Lower lobe of right lung (tissue), 2 donors: ENCODE data around the gene COLGALT1. TPM values are rescaled to one million over a fixed set of nuclear protein-coding genes. Genes with fewer than 3 reads are reported as not detected.

Source experiments
- ATAC-seq, 2 donors: fragments of 200-7000 bp; cut with Tn5 transposase; one replicate each; pipeline ENCODE4 v1.9.1; 2020 to 2022; ENCODE audit warnings: mild to moderate bottlenecking in 2 of 2, moderate library complexity in 2 of 2
- DNase-seq: peaks from one replicate; pipeline ENCODE4 v3.0.0-alpha.2; 2020
- H3K27ac ChIP-seq: fragments of 200-600 bp; one replicate; pipeline ENCODE4 v1.8.0; 2022
- H3K27me3 ChIP-seq: fragments of 200-600 bp; one replicate; pipeline ENCODE4 v1.8.0; 2022; ENCODE audit warnings: low read depth
- H3K36me3 ChIP-seq: fragments of 200-600 bp; one replicate; pipeline ENCODE4 v1.8.0; 2022; ENCODE audit warnings: mild to moderate bottlenecking
- H3K4me1 ChIP-seq: fragments of 200-600 bp; one replicate; pipeline ENCODE4 v1.8.0; 2022
- H3K4me3 ChIP-seq: fragments of 200-600 bp; one replicate; pipeline ENCODE4 v1.8.0; 2022; ENCODE audit warnings: mild to moderate bottlenecking
- H3K9me3 ChIP-seq: fragments of 200-600 bp; one replicate; pipeline ENCODE4 v1.8.0; 2022
- intact Hi-C: fragments of 100-400 bp; cut with DNase I; formaldehyde crosslinking; loops from one replicate; pipeline ENCODE4 v1.11.0; 2022
- total RNA-seq: library from RNA; stranded (reverse); fragmentation: NEBNext Ultra II Directional; extraction: Animal tissue kit (Norgen Biotek cat#: 25700); gene quantifications from one replicate; pipeline ENCODE4 v1.2.1, GENCODE V29; 2021
- TF ChIP-seq, protein P1 (sequence below): fragments of 200-600 bp; IDR thresholded peaks from one replicate; pipeline ENCODE4 v1.8.0; 2022; ENCODE audit warnings: antibody characterized with exemption, mild to moderate bottlenecking
- donor health status: DM: no; HTN: yes; CAD: no; lungs with severe emphysema.

Gene COLGALT1
- total RNA-seq, 1 donor from 2014 or later = 142 TPM

DNA sequence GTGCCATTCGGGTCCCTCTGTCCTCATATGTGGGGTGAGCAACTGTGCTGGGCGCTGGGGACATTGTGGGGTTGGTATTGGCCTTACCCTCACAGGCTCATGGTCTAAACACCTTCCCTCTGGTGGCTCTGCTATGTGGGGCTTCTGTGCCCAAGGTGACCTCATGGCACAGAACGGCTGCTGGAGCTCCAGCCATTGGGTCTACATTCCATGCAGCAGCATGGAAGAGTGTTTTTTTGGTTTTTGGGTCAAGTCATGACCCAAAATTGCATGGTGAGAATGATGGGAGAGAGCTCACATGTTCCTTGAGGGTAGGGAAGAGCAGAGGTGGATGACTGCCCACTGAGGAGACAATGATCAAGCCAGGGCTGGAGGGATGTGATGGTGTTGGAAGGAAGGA lies 26.8 kb upstream of the COLGALT1 start:
- Histone ChIP-seq H3K4me1 (peaks cover 8% of the 10 kb centered on the region), H3K9me3 (no peaks in the 10 kb centered on the region), H3K36me3 (no peaks in the 10 kb centered on the region), H3K27me3 (peaks cover 14% of the 10 kb centered on the region), H3K4me3 (no peak overlapping the region), H3K27ac (no peak overlapping the region)
- TF ChIP-seq, protein P1, sequence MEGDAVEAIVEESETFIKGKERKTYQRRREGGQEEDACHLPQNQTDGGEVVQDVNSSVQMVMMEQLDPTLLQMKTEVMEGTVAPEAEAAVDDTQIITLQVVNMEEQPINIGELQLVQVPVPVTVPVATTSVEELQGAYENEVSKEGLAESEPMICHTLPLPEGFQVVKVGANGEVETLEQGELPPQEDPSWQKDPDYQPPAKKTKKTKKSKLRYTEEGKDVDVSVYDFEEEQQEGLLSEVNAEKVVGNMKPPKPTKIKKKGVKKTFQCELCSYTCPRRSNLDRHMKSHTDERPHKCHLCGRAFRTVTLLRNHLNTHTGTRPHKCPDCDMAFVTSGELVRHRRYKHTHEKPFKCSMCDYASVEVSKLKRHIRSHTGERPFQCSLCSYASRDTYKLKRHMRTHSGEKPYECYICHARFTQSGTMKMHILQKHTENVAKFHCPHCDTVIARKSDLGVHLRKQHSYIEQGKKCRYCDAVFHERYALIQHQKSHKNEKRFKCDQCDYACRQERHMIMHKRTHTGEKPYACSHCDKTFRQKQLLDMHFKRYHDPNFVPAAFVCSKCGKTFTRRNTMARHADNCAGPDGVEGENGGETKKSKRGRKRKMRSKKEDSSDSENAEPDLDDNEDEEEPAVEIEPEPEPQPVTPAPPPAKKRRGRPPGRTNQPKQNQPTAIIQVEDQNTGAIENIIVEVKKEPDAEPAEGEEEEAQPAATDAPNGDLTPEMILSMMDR = no peak
- no peak for ATAC-seq
- DNase-seq = no peak
- intact Hi-C loops = no loop called here

DNA sequence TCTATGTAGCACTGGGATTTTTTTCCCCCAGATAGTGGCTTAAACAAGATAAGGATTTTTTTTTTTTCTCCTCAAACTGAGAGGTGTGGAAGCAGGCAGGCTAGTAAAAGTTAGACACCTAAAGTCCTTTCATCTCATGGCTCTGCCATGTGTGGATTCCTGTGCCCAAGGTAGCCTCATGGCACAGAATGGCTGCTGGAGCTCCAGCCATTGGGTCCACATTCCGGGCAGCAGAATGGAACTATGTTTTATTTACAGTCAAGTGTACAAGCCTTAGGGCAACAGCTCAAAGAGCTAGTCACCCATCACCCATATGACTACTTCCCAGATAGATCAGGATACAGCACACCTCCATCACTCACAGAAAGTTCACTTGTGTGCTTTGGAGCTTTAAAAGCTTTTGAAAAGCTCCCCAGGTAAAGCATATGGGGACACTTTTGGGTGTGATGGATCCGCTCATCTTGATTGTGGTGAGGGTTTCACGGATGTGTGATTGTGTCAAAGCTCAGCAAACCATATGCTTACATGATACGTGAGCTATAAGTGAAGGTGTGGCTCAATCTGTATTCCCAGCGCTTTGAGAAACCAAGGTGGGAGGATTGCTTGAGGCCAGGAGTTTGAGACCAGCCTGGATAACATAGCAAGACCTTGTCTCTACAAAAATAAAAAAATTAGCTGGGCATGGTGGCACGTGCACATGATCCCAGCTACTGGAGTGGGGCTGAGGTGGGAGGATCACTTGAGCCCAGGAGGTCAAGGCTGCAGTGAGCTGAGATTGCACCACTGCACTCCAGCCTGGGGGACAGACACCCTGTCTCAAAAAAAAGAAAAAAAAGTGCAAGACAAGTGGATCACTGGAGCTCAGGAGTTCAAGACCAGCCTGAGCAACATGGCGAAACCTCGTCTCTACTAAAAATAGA lies 25.9 kb upstream of the COLGALT1 start:
- peaks cover 14% of the 10 kb centered on the region for H3K27me3 ChIP-seq
- H3K36me3 ChIP-seq = no peaks in the 10 kb centered on the region
- H3K9me3 ChIP-seq = no peaks in the 10 kb centered on the region
- H3K4me3 ChIP-seq = no peak overlapping the region
- TF ChIP-seq, protein P1 = no peak
- ATAC-seq (no peak), DNase-seq (no peak)
- H3K4me1 ChIP-seq = no peaks in the 10 kb centered on the region
- H3K27ac ChIP-seq = no peak overlapping the region
- intact Hi-C loops = no loop called here

DNA sequence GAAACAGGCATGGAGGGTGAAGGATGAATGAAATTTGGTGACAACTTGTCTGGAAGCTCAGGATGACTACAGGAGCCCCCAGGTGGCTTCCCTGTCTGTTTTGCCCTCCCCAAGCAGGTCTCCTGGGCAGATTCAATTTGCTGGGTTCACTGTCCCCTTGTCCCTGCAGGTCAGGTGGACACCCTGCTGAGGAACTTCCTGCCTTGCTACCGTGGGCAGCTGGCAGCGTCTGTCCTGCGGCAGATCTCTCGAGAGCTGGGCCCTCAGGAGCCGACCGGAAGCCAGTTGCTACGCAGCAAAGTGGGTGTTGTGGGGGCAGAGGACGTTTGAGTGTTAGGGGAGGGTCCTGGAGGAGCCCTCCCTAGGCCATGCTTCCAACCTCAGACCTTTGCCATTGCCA lies 24.9 kb upstream of the COLGALT1 start:
- no peaks in the 10 kb centered on the region for H3K9me3 ChIP-seq
- H3K4me1 ChIP-seq = no peaks in the 10 kb centered on the region
- peaks cover 14% of the 10 kb centered on the region for H3K27me3 ChIP-seq
- no peak for ATAC-seq
- H3K36me3 ChIP-seq = no peaks in the 10 kb centered on the region
- intact Hi-C loops = no loop called here
- no peak overlapping the region for H3K4me3 ChIP-seq
- DNase-seq = no peak
- TF ChIP-seq, protein P1 = no peak
- no peak overlapping the region for H3K27ac ChIP-seq

DNA sequence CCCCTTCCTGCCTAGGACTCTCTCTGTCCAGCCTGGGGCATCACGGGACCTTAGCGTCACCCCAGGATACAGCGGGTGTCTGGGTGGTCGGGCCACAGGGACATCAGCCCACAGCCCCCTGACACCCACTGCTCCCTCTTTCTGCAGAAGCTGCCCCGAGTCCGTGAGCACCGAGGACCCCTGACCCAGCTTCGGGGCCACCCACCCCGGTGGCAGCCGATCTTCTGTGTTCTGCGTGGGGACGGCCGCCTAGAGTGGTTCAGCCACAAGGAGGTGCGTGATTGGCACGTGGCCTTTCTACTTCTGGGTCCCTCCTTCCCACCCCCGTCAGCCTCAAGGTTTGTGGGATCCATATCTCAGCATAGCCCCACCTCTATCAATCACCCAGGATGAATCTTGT lies 23.3 kb upstream of the COLGALT1 start:
- H3K36me3 ChIP-seq = no peaks in the 10 kb centered on the region
- TF ChIP-seq, protein P1 = no peak
- no peak overlapping the region for H3K27ac ChIP-seq
- intact Hi-C loops = no loop called here
- H3K4me3 ChIP-seq = no peak overlapping the region
- no peak for ATAC-seq
- peaks cover 14% of the 10 kb centered on the region for H3K27me3 ChIP-seq
- no peak for DNase-seq
- H3K9me3 ChIP-seq = no peaks in the 10 kb centered on the region
- H3K4me1 ChIP-seq = no peaks in the 10 kb centered on the region

DNA sequence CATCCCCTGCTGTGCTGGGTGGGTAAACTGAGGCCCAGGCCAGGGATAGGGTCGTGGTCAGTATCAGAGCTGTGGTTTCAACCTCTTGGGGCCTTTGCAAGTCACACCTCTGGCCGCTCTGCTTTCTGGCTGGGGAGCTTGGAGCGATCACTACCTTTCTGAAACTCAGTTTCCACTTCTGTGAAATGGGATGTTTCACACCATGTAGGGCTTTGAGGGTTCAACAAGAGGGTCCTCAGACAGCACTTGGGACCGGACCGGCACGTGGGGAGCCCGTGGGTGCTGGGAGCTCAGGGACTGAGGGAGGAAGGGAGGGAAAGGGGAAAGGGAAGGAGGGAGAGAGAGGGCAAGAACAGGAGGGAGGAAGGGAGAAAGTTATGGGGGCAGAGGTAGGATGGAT lies 22.9 kb upstream of the COLGALT1 start:
- TF ChIP-seq, protein P1 = no peak
- no peak for ATAC-seq

More for the DNA sequence above, 22.9 kb upstream of the COLGALT1 start:
- intact Hi-C loops = no loop called here
- peaks cover 14% of the 10 kb centered on the region for H3K27me3 ChIP-seq
- no peak for DNase-seq
- H3K36me3 ChIP-seq = no peaks in the 10 kb centered on the region
- H3K4me3 ChIP-seq = no peak overlapping the region
- no peaks in the 10 kb centered on the region for H3K9me3 ChIP-seq
- H3K27ac ChIP-seq = no peak overlapping the region
- no peaks in the 10 kb centered on the region for H3K4me1 ChIP-seq
